Type B pancreatic cell (in vitro differentiated cells): ENCODE data around the gene TMEM63A. TPM values are rescaled to one million over a fixed set of nuclear protein-coding genes. Genes with fewer than 3 reads are reported as not detected.

Experiments
- DNase-seq: peaks from one replicate; pipeline ENCODE4 v3.0.0; 2021; ENCODE audit warnings: mixed read lengths; ENCODE audit not compliant: unreplicated experiment; ENCODE audit errors: extremely low spot score
- H3K27ac Mint-ChIP-seq: 2 replicates; pipeline ENCODE4 v1.8.0; 2021; ENCODE audit warnings: mild to moderate bottlenecking, mixed read lengths
- H3K27me3 Mint-ChIP-seq: 2 replicates; pipeline ENCODE4 v1.8.0; 2021; ENCODE audit warnings: mixed read lengths
- H3K36me3 Mint-ChIP-seq: 2 replicates; pipeline ENCODE4 v1.8.0; 2021; ENCODE audit warnings: mixed read lengths
- H3K4me1 Mint-ChIP-seq: one replicate; pipeline ENCODE4 v1.8.0; 2021; ENCODE audit warnings: mixed read lengths; ENCODE audit not compliant: unreplicated experiment
- H3K4me3 Mint-ChIP-seq: 2 replicates; pipeline ENCODE4 v1.8.0; 2021; ENCODE audit warnings: mild to moderate bottlenecking, mixed read lengths
- H3K9me3 Mint-ChIP-seq: 2 replicates; pipeline ENCODE4 v1.8.0; 2021; ENCODE audit warnings: mixed read lengths
- CTCF ChIP-seq: fragments of 200-600 bp; sonication (generic); conservative IDR thresholded peaks from 2 replicates; pipeline ENCODE4 v1.5.0; 2021; ENCODE audit warnings: antibody characterized with exemption, mild to moderate bottlenecking
- total RNA-seq: library from RNA; stranded (reverse); gene quantifications from 2 replicates; pipeline ENCODE4 v1.2.1, GENCODE V29; 2021; ENCODE audit warnings: low replicate concordance

TMEM63A gene
- total RNA-seq, 1 donor from 2014 or later: 63.3 TPM

GRCh38 chr1:225835856-225836255 lies 46.3 kb downstream of the TMEM63A start:
- no peak for DNase-seq
- H3K4me1 Mint-ChIP-seq: no peaks in the 10 kb centered on the region
- H3K9me3 Mint-ChIP-seq: no peaks in the 10 kb centered on the region
- no peak overlapping the region for H3K4me3 Mint-ChIP-seq
- no peaks in the 10 kb centered on the region for H3K27me3 Mint-ChIP-seq
- no peak for TF ChIP-seq CTCF
- peaks cover 13% of the 10 kb centered on the region for H3K36me3 Mint-ChIP-seq
- no peak overlapping the region for H3K27ac Mint-ChIP-seq

GRCh38 chr1:225834417-225835329 lies 47.5 kb downstream of the TMEM63A start:
- no peak overlapping the region for H3K4me3 Mint-ChIP-seq
- no peak overlapping the region for H3K27ac Mint-ChIP-seq
- peaks cover 10% of the 10 kb centered on the region for H3K36me3 Mint-ChIP-seq

GRCh38 chr1:225830841-225831240 lies 51.3 kb downstream of the TMEM63A start:
- no peak overlapping the region for H3K27ac Mint-ChIP-seq
- H3K27me3 Mint-ChIP-seq: no peaks in the 10 kb centered on the region
- H3K9me3 Mint-ChIP-seq: no peaks in the 10 kb centered on the region
- peaks cover 7% of the 10 kb centered on the region for H3K4me1 Mint-ChIP-seq
- no peak overlapping the region for H3K4me3 Mint-ChIP-seq
- no peak for DNase-seq
- H3K36me3 Mint-ChIP-seq: peaks cover 10% of the 10 kb centered on the region
- no peak for TF ChIP-seq CTCF

More at GRCh38 chr1:225834417-225835329, 47.5 kb downstream of the TMEM63A start:
- Mint-ChIP-seq H3K9me3 (no peaks in the 10 kb centered on the region), H3K27me3 (no peaks in the 10 kb centered on the region), H3K4me1 (no peaks in the 10 kb centered on the region)
- no peak for TF ChIP-seq CTCF
- no peak for DNase-seq

GRCh38 chr1:225828706-225829345 lies 53.4 kb downstream of the TMEM63A start:
- no peak for TF ChIP-seq CTCF
- H3K36me3 Mint-ChIP-seq: peaks cover 10% of the 10 kb centered on the region
- no peaks in the 10 kb centered on the region for H3K9me3 Mint-ChIP-seq
- H3K27ac Mint-ChIP-seq: no peak overlapping the region
- no peak for DNase-seq
- no peaks in the 10 kb centered on the region for H3K27me3 Mint-ChIP-seq
- H3K4me1 Mint-ChIP-seq: peaks cover 25% of the 10 kb centered on the region
- no peak overlapping the region for H3K4me3 Mint-ChIP-seq

- Mint-ChIP-seq H3K27me3 (no peaks in the 10 kb centered on the region), H3K9me3 (no peaks in the 10 kb centered on the region), H3K27ac (peak overlapping the region; percentile 4), H3K4me1 (peaks cover 25% of the 10 kb centered on the region), H3K4me3 (no peak overlapping the region), H3K36me3 (peaks cover 9% of the 10 kb centered on the region)
- TF ChIP-seq CTCF: no peak
- DNase-seq: no peak
Observed at GRCh38 chr1:225827076-225827475, 55.1 kb downstream of the TMEM63A start.
